Fibroblast of the conjunctiva (primary cell): ENCODE measurements around the gene PACRG.

Experiments
- DNase-seq: peaks from one replicate; pipeline ENCODE4 v3.0.0-alpha.2; 2010; ENCODE audit warnings: low read depth

Gene PACRG

DNA sequence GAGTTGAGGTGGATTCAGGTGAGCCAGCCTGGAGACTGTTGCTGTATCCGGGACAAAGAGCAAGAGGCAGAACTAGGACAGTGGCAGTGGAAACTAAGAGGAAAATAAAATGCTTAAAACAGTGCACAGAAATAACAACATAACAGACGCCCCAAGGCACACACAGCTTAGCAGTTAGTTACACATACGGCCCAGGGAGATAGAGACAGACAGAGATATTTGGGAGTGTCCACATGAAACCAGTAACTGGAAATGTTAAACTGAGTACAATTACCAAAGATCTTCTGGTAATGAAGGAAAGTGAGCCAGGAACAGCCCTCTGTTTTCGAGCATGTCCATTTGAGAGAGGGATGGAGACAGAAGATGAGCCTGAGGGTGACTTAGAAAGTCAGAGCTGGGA is 449.2 kb downstream of the PACRG start:
- DNase-seq: no peak

- no peak for DNase-seq
Observed at GRCh38 chr6:163177892-163178420, 450.2 kb downstream of the PACRG start.

GRCh38 chr6:163179061-163179460 is 451.3 kb downstream of the PACRG start:
- DNase-seq: no peak

DNA sequence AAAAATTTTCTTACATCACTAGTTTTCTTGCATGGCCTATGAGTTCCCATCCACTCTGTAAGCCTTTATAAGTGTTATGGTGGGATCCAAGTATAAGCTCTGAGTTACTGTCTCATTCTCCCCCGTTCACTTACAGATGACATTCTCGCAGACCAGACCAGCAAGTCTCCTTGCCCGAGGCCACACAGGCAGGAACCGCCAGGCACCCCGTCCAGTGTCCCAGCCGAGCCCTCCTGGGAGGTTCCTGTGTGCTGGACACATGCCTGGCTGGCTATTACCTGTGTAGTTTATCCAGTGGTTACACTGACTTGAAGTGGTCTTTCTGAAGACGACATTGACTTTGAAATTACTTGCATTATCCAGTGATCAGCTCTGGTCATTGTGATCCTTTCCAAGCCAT is 451.9 kb downstream of the PACRG start:
- DNase-seq: no peak

GRCh38 chr6:163180874-163181541 is 453.2 kb downstream of the PACRG start:
- DNase-seq: peak; percentile 59

DNA sequence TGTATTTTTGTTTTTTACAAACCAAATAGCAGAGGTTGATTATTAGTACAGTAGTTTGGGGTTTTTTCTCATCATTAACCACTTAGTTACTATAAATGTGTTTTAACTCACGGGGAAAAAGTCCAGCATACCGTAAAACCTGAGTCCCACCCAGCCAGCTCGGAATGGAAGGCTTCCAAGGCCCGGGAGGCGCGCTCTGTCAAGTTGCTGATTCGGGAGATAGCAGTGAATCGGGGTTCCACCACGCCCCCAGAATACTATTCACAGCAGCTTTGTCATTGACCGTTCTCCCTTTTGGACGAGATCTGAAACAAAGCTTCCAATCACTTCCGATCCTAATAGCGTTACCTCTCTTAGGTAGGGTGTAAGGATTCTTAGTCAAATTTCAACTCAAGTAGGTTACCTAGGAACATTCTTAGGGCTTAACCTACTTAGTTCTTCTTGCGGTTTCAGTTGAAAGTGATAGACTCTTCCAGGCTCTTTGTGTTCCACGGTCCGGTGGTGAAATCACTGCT is 453.9 kb downstream of the PACRG start:
- DNase-seq: no peak

- DNase-seq: no peak
Observed at GRCh38 chr6:163182696-163183095, 454.9 kb downstream of the PACRG start.

DNA sequence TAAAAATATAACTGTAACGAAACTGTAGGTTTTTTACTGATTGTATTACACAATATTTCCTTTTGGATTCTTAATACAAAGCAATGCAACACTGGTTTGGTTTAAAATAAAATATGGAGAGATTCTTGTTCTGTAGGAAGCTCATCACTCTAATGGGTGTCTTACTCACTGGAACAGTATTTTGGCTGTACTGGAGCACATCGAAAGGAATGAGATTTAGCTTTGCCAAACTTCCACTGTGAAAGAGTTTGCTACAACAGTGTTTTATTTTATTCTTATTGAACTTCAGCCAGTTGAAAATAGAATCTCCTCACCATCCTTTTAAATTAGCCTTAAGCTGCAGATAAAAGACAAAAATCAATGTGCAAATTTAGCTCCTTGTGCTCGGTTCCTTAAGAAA is 456.0 kb downstream of the PACRG start:
- DNase-seq: no peak

DNA sequence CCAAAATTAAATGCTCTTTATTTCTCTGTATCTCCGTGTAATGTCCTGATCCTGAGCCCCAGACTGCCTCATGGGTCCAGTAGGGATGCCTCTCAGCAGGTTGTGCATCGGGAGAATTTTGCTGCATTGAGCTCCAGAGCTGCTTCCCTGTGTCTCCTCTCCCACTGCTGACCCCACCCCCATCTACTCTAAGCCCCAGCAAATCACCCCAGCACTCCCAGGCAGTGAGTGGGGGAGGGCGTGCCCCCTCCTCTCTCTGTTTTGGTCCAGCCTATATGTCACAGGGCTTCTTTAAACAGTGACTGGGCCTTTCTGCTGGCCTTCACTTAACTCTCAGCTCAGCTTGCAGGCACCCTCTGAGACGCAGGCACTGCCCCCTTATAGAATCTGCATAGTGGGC is 458.0 kb downstream of the PACRG start:
- no peak for DNase-seq

- no peak for DNase-seq
Observed at GRCh38 chr6:163186527-163186926, 458.8 kb downstream of the PACRG start.

GRCh38 chr6:163187201-163187600 is 459.4 kb downstream of the PACRG start:
- no peak for DNase-seq

DNA sequence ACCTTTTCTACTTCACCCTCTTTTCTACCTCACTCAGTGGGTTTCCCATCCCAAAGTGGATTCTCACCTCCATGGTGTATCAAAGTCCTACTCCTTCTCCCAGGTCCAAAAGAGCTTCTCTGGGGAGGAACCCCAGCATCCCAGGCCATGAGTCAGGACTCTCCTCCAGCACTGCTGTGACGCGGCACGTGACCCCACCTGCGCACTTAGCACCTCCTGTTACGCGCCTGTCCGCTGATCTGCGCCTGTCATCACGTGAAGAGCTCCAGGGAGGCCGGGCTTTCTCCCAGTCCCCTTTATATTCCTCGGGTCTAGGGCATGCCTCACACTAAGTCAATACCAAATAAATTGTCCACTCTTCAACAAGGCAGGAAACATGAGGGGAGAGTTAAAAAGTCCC is 459.8 kb downstream of the PACRG start:
- no peak for DNase-seq

- no peak for DNase-seq
Observed at GRCh38 chr6:163188746-163189145, 461.0 kb downstream of the PACRG start.

DNA sequence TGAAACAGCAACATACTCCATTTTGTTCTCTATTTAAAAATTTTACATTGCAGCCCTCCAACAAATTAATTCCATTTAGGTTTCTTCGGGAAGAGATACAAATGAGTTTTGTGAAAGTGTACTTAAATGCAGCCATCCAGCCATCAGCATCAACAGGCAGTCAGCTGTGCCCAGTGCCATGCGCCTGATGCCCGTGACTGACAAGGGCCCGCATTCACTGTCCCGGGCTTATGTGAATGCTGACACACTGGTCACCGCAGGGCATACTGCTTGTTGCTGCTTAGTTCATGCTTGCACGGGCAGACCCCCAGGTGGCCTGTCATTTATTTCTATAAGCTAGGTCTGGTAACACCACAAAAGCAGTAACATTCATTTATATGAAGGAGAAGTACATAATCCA is 461.8 kb downstream of the PACRG start:
- no peak for DNase-seq

DNA sequence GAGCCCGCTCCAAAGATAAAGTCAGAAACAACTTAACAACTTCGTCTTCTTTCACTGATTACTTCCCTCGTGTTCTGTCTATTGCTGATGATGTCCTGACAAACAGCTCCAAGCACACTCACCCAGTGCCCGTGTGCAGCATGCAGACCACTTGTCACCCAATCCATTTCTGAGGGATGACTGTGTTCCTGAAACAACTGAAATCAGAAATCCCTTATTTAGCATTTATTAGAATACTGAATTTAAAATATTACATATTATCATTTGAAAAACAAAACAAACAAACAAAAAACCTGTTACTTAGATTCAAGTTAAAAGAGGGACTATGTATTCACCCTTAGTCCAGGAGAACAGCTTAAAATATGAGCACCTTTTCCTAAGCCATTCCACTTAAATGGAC is 463.0 kb downstream of the PACRG start:
- DNase-seq: no peak

DNA sequence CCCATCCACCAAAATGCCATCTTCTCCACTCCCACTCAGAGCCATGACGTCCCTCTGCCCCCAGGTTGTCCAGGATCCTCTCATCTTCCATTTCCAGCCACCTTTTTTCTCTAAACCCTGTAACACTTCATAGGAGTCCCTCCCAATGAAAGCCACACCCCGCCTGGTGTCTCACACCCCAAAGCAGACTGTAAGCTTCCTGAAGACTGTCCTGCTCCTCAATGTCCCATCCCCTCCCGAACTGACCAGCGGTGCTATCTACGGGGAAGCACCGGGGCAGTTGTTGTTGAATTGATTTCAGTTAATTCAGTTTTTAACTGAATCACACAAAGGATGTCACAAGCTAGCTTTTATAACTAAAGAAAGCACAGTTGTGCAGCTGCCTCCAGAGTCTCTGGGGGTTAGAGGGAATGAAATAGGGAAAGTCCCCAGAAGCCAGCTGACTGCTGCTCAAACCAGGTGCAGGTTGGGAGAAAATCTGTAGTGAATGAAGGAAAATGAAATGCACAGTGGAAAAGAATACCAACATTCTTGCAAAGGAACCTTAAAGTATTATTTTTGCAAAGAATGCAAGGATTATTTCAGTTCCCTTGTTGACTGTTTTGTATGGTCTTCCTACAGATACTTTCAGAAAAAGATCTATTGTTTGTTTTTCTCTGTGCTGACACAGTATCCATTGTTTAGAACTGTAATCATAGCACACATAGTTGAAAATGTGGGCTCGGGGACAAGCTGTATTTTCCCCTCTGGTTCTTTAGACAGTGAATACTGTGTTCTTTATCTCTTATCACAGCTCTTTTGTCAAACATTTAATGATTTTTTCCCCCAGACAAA is 464.1 kb downstream of the PACRG start:
- DNase-seq: no peak

DNA sequence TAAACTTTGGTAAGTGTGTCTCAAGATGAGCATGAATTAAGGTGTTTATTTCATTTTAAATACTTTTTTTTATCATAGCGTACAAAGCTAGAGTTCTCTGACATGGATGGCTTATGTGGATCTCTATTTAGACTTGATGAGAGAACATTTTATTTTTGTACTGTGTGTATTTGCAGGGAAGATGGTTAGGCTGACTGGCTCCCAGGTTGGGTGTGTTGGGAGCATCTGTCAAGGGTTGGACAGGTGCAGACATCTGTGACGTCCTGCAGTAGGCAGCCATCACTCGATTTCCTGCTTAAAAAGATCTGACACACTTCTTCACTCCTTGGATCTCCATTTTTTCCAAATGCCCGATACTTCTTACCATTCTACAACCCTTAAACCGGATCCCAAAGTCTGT is 464.8 kb downstream of the PACRG start:
- no peak for DNase-seq

DNA sequence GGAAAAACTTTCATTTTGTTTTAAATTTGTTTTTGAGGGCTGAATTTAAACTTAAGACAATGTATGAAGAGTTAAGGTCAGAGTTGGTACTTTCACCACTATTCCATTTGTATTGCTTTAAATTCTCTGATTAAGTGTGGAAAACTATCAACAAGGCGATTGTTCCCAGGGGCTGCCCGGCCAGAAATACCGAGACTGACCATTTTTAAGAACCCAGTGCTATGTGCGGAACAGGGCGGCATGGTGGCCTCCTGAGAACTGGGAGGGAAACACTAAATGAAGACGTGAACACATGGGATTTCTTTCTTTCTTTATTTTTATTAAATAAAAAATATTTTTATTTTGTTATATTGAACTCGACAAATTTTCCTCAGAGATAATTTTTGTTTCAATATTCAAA is 465.6 kb downstream of the PACRG start:
- no peak for DNase-seq

DNA sequence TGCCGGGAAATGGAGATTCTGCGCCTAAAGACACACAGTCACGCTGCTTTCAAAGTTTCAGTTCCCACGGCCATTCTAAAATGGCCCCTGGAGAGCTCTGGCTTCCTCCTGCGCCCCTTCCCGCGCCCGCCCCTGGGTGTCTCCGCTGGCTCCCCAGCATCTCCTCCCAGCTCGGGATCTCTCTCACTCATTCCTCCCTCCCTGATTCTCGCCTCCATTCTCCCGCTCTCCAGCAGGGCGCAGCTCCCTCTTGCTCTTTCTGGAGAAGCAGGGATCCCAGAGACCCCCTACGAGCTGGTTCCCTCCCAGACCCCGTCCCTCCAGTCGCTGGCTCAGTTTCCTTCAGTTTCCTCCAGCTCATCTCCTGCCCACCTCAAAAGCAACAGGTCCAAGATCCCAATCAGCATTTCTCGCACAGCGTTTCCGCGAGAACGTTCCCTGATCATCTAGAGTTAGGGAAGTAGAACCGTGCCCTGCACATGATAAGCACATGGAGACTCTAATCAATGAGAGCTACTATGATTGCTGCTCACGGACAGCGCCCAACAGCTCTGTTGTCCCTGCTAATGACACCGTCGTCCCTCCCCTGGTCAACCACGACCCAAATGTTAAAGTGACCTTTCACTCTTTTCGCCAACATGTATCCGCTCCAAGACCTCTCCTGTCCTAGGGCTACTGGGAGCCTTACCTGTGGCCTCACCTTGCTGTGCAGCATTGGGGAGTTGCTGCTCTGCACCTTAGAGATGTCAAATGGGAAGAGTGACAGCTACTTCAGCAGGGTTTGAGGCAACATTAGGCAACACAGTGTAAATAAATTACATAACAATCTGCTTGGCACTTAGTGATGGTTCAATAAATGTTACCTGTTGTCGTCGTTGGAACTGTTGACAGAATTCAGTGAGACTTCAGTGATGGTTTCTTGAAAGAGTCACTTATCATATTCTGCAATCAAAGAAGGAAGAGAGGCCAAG is 468.2 kb downstream of the PACRG start:
- no peak for DNase-seq

DNA sequence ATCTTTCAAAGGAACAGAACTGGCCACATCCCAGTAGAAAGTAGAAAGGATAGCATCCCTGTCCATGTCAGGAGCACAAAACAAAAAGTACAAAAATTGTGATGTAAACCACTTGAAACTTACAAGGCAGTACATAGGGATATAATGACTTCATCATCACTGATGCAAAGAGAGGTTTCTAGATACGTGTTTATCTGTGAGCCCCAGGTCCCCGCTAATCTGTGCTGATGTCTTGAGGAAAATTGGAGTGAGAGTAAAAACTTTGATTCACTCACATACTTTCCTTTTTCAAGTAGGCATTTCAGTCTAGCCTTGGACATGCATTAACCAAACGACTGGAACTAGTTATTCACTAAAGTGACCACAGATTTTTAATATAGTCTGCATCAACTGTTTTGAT is 470.1 kb downstream of the PACRG start:
- DNase-seq: no peak

DNA sequence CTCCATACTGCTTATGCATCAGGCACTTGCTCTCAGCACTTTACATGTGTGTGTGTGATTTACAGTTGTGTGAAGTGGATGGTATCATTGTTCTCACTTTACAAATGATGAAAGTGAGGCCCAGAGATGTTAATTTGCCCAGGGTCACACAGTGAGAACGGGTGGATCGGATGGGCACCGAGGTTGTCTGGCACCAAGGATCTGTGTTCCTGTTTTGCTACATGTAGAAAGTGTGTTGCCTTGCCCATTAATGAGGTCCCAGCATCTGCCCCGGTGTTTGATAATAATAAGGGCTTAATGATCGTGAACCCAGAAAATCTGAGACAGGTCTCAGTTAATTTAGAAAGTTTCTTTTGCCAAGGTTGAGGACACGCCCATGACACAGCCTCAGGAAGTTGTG is 470.6 kb downstream of the PACRG start:
- DNase-seq: no peak

GRCh38 chr6:163199371-163199770 is 471.6 kb downstream of the PACRG start:
- no peak for DNase-seq
